Activated naive CD4-positive, alpha-beta T cell treated with anti-CD3 and anti-CD28 coated beads, Interleukin-2, amount 50 U/mL, for 24 hours (primary cell): ENCODE data around the gene PTPN14.
"Not testable (repeated sequence)": the region's sequence is repeated elsewhere in the genome, so short reads cannot be mapped to it uniquely, and the experiment has no call there.

ENCODE experiments used
- H3K27ac Mint-ChIP-seq: one replicate; pipeline ENCODE4 v1.8.0; 2021; ENCODE audit warnings: mild to moderate bottlenecking, mixed read lengths
- H3K27me3 Mint-ChIP-seq: one replicate; pipeline ENCODE4 v1.8.0; 2021; ENCODE audit warnings: mixed read lengths
- H3K36me3 Mint-ChIP-seq: one replicate; pipeline ENCODE4 v1.8.0; 2021; ENCODE audit warnings: mixed read lengths
- H3K4me1 Mint-ChIP-seq: one replicate; pipeline ENCODE4 v1.8.0; 2021; ENCODE audit warnings: mixed read lengths
- H3K4me3 Mint-ChIP-seq: one replicate; pipeline ENCODE4 v1.8.0; 2021; ENCODE audit warnings: mild to moderate bottlenecking, mixed read lengths
- H3K9me3 Mint-ChIP-seq: one replicate; pipeline ENCODE4 v1.8.0; 2021; ENCODE audit warnings: mixed read lengths

The PTPN14 gene

DNA sequence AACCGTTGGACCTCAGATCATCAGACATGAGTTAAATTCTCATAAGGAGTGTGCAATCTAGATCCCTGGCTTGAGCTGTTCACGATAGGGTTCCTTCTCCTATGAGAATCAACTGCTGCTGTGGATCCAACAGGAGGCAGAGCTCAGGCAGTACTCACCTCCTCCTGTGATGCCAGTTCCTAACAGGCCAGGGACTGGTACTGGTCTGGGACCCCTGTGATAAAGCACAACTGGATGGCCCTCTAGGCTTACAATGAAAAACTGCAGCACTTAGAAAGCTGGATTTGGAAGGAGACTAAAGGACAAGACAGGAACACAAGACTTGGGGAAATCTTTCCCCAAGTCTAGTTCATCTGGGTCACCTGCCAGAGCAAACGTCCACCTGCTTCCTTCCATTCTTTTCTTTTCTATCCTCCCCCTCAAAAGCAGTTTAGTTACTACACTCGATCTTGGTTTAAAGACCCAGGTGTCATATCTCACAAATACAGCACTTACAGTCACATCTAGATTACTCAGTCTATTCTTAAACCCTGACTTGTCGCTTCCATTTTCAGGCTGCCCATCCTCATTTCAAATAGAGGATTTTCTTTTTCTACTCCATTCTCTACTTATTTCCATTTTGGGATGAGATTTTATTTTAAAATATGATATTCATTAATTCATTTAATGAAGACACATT, 59.8 kb downstream of the PTPN14 start:
- H3K4me3 Mint-ChIP-seq, result no peak overlapping the region

GRCh38 chr1:214485151-214485550, 66.3 kb downstream of the PTPN14 start:
- H3K9me3 Mint-ChIP-seq, result no peaks in the 10 kb centered on the region

More for the DNA sequence above, 59.8 kb downstream of the PTPN14 start:
- no peaks in the 10 kb centered on the region for H3K9me3 Mint-ChIP-seq
- no peaks in the 10 kb centered on the region for H3K36me3 Mint-ChIP-seq
- no peak overlapping the region for H3K27ac Mint-ChIP-seq
- H3K27me3 Mint-ChIP-seq, result peaks cover 8% of the 10 kb centered on the region
- H3K4me1 Mint-ChIP-seq, result no peaks in the 10 kb centered on the region

GRCh38 chr1:214483180-214483579, 68.2 kb downstream of the PTPN14 start:
- not testable (repeated sequence) for H3K27me3 Mint-ChIP-seq, H3K27ac Mint-ChIP-seq, H3K36me3 Mint-ChIP-seq, H3K4me1 Mint-ChIP-seq, H3K9me3 Mint-ChIP-seq, H3K4me3 Mint-ChIP-seq

More at GRCh38 chr1:214485151-214485550, 66.3 kb downstream of the PTPN14 start:
- Mint-ChIP-seq H3K27me3 (peaks cover 1% of the 10 kb centered on the region), H3K27ac (no peak overlapping the region), H3K36me3 (no peaks in the 10 kb centered on the region), H3K4me1 (no peaks in the 10 kb centered on the region), H3K4me3 (no peak overlapping the region)

- not testable (repeated sequence) for H3K4me3 Mint-ChIP-seq, H3K36me3 Mint-ChIP-seq, H3K27me3 Mint-ChIP-seq, H3K27ac Mint-ChIP-seq, H3K4me1 Mint-ChIP-seq, H3K9me3 Mint-ChIP-seq
These were observed 69.3 kb downstream of the PTPN14 start for GRCh38 chr1:214481983-214482634.

DNA sequence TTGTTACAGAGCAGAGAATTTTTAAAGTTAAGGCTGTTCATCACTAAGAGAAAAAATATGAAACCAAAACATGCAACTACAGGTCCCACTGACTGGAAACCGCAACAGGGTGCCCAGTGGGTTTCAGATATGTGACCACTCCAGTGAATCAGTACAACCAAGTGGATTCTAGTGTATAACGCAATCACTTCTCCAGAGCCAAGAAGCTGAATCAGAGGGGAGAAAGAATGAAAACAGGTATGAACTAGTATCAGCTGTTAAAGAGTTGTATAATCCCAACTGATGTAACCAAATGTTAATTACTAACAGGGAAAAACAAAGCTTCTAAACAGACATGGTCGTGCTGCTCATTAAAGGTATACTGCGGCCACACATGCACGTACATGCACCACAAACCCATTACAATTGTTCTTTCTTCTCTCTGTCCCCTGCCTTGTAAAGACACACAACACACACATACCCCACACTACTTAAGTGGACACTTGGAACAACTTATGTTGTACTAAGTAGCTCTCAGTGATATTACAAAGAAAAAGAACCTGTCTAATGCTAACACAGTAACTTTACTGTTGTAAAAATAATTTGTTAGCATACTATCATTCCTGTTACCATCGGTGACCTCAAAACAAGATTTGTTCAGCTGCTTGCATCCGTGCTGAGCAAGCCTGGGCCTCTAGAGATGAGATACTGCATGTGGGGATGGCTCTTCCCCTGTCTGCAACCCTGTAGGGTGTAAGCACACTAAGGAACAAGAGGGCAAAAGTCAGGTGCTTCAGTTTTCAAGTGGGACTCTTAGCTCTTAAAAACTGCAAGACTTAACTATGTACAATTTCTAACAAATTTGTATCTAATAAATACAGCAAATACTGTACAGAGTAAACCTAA, 74.2 kb downstream of the PTPN14 start:
- Mint-ChIP-seq H3K9me3 (no peaks in the 10 kb centered on the region), H3K4me3 (no peak overlapping the region), H3K36me3 (no peaks in the 10 kb centered on the region), H3K27ac (no peak overlapping the region), H3K27me3 (peaks cover 6% of the 10 kb centered on the region), H3K4me1 (no peaks in the 10 kb centered on the region)

GRCh38 chr1:214476229-214476985, 75.0 kb downstream of the PTPN14 start:
- Mint-ChIP-seq H3K4me3 (no peak overlapping the region), H3K4me1 (no peaks in the 10 kb centered on the region), H3K27me3 (peaks cover 6% of the 10 kb centered on the region), H3K27ac (no peak overlapping the region), H3K36me3 (no peaks in the 10 kb centered on the region), H3K9me3 (no peaks in the 10 kb centered on the region)

GRCh38 chr1:214475746-214476145, 75.7 kb downstream of the PTPN14 start:
- H3K4me1 Mint-ChIP-seq, result no peaks in the 10 kb centered on the region
- no peak overlapping the region for H3K27ac Mint-ChIP-seq
- H3K27me3 Mint-ChIP-seq, result peaks cover 6% of the 10 kb centered on the region
- H3K4me3 Mint-ChIP-seq, result no peak overlapping the region
- no peaks in the 10 kb centered on the region for H3K36me3 Mint-ChIP-seq
- H3K9me3 Mint-ChIP-seq, result no peaks in the 10 kb centered on the region

GRCh38 chr1:214475331-214475730, 76.1 kb downstream of the PTPN14 start:
- Mint-ChIP-seq H3K4me3 (no peak overlapping the region), H3K27ac (no peak overlapping the region), H3K9me3 (no peaks in the 10 kb centered on the region), H3K36me3 (no peaks in the 10 kb centered on the region), H3K27me3 (peaks cover 6% of the 10 kb centered on the region), H3K4me1 (no peaks in the 10 kb centered on the region)

DNA sequence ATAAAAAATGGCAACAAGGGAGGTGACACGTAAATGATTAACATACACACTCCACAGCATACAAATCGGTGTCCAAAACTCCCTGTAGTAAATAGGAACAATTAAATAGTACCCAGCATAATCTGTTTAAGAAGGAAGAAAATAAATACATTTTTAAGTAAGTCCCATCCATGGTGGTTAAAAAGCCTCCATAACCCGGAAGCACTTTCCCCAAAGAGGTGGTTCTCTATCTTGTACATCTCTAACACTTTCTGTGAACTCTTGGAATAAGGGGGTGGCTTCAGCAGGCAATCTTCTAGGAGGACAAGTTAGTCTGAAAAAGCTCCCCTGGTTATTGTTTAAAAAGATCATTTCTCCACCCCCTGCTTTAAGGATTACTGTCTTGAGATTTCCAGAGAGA, 76.9 kb downstream of the PTPN14 start:
- H3K9me3 Mint-ChIP-seq, result no peaks in the 10 kb centered on the region
- no peak overlapping the region for H3K27ac Mint-ChIP-seq
- H3K4me3 Mint-ChIP-seq, result no peak overlapping the region
- H3K36me3 Mint-ChIP-seq, result no peaks in the 10 kb centered on the region
- peaks cover 6% of the 10 kb centered on the region for H3K27me3 Mint-ChIP-seq
- H3K4me1 Mint-ChIP-seq, result no peaks in the 10 kb centered on the region

DNA sequence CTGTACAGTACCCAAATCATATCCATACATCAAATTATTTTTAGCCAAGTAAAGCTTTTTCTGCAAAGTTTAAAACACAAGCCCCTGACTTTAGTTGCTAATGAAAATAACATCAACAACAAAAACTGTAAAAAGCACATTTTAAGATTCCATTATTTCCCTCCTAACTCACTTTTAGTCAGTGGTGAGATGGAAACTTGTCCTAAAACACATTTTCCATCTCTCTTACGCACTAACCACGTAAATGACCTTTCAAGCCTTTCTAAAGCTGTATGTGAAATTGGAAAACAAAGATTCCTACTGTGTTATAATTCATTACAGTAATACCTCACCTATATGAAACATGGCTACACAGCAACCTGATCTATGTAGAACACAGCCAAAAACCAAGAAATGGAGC, 77.5 kb downstream of the PTPN14 start:
- no peaks in the 10 kb centered on the region for H3K4me1 Mint-ChIP-seq
- no peak overlapping the region for H3K27ac Mint-ChIP-seq
- H3K9me3 Mint-ChIP-seq, result no peaks in the 10 kb centered on the region
- H3K36me3 Mint-ChIP-seq, result no peaks in the 10 kb centered on the region
- H3K4me3 Mint-ChIP-seq, result no peak overlapping the region
- H3K27me3 Mint-ChIP-seq, result peaks cover 6% of the 10 kb centered on the region

- Mint-ChIP-seq H3K36me3 (no peaks in the 10 kb centered on the region), H3K4me1 (no peaks in the 10 kb centered on the region), H3K9me3 (no peaks in the 10 kb centered on the region), H3K27me3 (peaks cover 7% of the 10 kb centered on the region), H3K4me3 (no peak overlapping the region), H3K27ac (no peak overlapping the region)
These were observed 78.0 kb downstream of the PTPN14 start for GRCh38 chr1:214473387-214473786.

DNA sequence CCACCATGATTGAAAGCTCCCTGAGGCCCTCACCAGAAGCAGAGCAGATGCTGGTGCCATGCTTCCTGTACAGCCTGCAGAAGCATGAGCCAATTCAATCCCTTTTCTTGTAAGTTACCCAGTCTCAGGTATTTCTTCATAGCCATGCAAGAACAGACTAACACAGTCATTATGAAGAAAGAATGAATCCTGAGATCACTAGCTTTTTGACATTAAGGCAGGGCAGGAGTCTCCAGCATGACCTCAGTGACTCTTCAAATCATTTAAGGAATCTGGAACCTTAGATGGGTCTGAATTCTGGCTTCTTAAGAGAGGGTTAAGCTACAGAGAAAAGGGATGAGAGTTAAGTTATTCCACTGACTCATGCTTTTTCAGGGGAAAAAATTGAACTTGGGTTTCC, 79.0 kb downstream of the PTPN14 start:
- Mint-ChIP-seq H3K27ac (no peak overlapping the region), H3K4me3 (no peak overlapping the region), H3K36me3 (no peaks in the 10 kb centered on the region), H3K4me1 (no peaks in the 10 kb centered on the region), H3K27me3 (peaks cover 8% of the 10 kb centered on the region), H3K9me3 (no peaks in the 10 kb centered on the region)

DNA sequence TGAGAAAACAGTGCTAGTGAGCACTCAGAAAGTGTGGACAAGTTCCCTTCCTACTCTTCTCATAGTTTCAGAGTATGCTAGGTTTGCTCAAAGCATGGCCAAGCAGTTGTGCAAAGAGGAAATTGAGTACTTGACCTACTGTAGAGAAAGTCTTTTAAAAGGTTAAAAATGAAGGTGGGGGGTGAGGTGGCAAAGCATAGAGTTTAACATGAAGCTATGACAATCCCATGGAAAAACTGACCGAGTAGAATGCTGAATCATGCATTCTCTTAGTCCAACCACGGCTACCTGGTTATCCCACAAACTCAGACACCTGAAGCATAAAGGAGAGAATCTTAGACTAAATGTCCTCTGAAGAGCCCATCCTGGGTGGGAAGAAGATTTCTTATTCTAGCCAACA, 79.9 kb downstream of the PTPN14 start:
- no peaks in the 10 kb centered on the region for H3K36me3 Mint-ChIP-seq
- no peak overlapping the region for H3K4me3 Mint-ChIP-seq
- H3K27ac Mint-ChIP-seq, result no peak overlapping the region
- H3K4me1 Mint-ChIP-seq, result no peaks in the 10 kb centered on the region
- H3K27me3 Mint-ChIP-seq, result peaks cover 9% of the 10 kb centered on the region
- H3K9me3 Mint-ChIP-seq, result no peaks in the 10 kb centered on the region

DNA sequence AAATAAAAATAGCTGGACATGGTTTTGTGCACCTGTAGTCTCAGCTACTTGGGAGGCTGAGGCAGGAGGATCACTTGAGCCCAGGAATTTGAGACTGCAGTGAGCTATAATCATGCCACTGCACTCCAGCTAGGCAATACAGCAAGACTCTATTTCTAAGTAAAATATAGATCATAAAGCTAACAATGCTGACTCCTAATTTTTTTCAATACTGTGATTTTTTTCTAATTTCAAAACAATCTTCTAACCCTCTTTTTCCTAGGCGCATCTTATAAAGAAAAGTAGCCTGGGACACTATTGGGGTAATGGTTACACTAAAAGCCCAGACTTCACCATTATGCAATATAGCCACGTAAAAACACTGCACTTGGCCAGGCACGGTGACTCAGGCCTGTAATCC, 81.3 kb downstream of the PTPN14 start:
- Mint-ChIP-seq H3K27me3 (peaks cover 9% of the 10 kb centered on the region), H3K36me3 (no peaks in the 10 kb centered on the region), H3K4me3 (no peak overlapping the region), H3K4me1 (no peaks in the 10 kb centered on the region), H3K9me3 (no peaks in the 10 kb centered on the region), H3K27ac (no peak overlapping the region)

- Mint-ChIP-seq H3K4me1 (no peaks in the 10 kb centered on the region), H3K9me3 (no peaks in the 10 kb centered on the region), H3K36me3 (no peaks in the 10 kb centered on the region), H3K27ac (no peak overlapping the region), H3K27me3 (peaks cover 8% of the 10 kb centered on the region), H3K4me3 (no peak overlapping the region)
These were observed 82.1 kb downstream of the PTPN14 start for GRCh38 chr1:214469290-214469689.
